AG08396 (cell line): ENCODE data around the gene CNOT8.
"Not testable (repeated sequence)": the region's sequence is repeated elsewhere in the genome, so short reads cannot be mapped to it uniquely, and the experiment has no call there.

Experiments
- DNase-seq: peaks from one replicate; pipeline ENCODE4 v3.0.0; 2012; ENCODE audit warnings: low spot score, mixed read lengths

The CNOT8 gene

GRCh38 chr5:154865466-154866184 is 7.2 kb downstream of the CNOT8 start:
- no peak for DNase-seq

- DNase-seq, result no peak
These were observed 8.4 kb downstream of the CNOT8 start for GRCh38 chr5:154866841-154867240.

- DNase-seq, result no peak
These were observed 10.3 kb downstream of the CNOT8 start for GRCh38 chr5:154868702-154869101.

GRCh38 chr5:154871734-154872133 is 13.3 kb downstream of the CNOT8 start:
- DNase-seq, result no peak

- DNase-seq, result no peak
These were observed 15.4 kb downstream of the CNOT8 start for GRCh38 chr5:154873791-154874331.

GRCh38 chr5:154878642-154879335 is 20.4 kb downstream of the CNOT8 start:
- DNase-seq, result no peak

- no peak for DNase-seq
These were observed 23.6 kb downstream of the CNOT8 start for GRCh38 chr5:154881986-154882385.

- no peak for DNase-seq
These were observed 26.0 kb downstream of the CNOT8 start for GRCh38 chr5:154884424-154884823.

GRCh38 chr5:154885439-154885838 is 27.0 kb downstream of the CNOT8 start:
- DNase-seq, result no peak

GRCh38 chr5:154892369-154892771 is 33.9 kb downstream of the CNOT8 start:
- no peak for DNase-seq

GRCh38 chr5:154893381-154893780 is 35.0 kb downstream of the CNOT8 start:
- DNase-seq, result no peak

- no peak for DNase-seq
These were observed 37.5 kb downstream of the CNOT8 start for GRCh38 chr5:154895606-154896561.

GRCh38 chr5:154896562-154897165 is 38.2 kb downstream of the CNOT8 start:
- DNase-seq, result no peak

- DNase-seq, result no peak
These were observed 39.8 kb downstream of the CNOT8 start for GRCh38 chr5:154898210-154898609.

GRCh38 chr5:154899151-154899816 is 40.9 kb downstream of the CNOT8 start:
- no peak for DNase-seq

- no peak for DNase-seq
These were observed 41.6 kb downstream of the CNOT8 start for GRCh38 chr5:154900066-154900465.

GRCh38 chr5:154901276-154901675 is 42.8 kb downstream of the CNOT8 start:
- DNase-seq, result no peak

- DNase-seq, result no peak
These were observed 43.5 kb downstream of the CNOT8 start for GRCh38 chr5:154901913-154902312.

- not testable (repeated sequence) for DNase-seq
These were observed 47.2 kb downstream of the CNOT8 start for GRCh38 chr5:154905601-154906000.

GRCh38 chr5:154916874-154917273 is 58.4 kb downstream of the CNOT8 start:
- DNase-seq, result no peak

- DNase-seq, result no peak
These were observed 59.3 kb downstream of the CNOT8 start for GRCh38 chr5:154917757-154918156.
